ENCODE measurements around the gene NUP62CL.

NUP62CL gene

DNA sequence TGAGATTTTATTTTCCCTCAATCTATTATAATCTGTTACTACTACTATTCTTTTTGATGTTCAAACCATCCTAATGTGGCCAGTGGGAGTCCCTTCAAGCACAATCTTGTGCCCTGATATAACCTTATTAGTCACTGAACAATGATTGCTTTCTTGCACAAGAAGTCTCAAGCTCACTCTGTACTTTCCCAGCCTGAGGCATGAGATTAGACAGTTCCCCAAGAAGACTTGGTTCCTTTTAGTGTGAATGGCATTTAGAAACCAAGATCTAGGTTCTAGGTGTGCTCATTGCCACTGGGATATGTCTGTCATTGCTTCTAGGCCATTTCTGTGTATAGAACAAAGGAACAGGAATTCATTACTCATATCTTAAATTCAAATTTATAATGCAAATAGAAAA lies 59.6 kb downstream of the NUP62CL start:
- DNase-seq: no peak

DNA sequence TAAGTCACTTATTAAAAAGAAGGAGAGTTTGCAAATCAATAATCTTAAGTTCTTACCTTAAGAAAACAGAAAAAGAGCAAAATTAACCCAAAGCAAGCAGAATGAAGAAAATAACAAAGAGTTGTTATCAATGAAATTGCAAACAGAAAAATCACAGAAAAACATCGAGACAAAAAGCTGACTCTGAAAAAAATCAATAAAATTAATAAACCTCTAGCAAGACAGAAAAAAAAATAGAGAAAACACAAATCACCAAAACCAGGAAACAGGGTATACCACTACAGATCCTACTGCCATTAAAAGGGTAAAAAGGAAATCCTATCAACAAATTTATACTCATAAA lies 70.3 kb downstream of the NUP62CL start:
- no peak for DNase-seq

DNA sequence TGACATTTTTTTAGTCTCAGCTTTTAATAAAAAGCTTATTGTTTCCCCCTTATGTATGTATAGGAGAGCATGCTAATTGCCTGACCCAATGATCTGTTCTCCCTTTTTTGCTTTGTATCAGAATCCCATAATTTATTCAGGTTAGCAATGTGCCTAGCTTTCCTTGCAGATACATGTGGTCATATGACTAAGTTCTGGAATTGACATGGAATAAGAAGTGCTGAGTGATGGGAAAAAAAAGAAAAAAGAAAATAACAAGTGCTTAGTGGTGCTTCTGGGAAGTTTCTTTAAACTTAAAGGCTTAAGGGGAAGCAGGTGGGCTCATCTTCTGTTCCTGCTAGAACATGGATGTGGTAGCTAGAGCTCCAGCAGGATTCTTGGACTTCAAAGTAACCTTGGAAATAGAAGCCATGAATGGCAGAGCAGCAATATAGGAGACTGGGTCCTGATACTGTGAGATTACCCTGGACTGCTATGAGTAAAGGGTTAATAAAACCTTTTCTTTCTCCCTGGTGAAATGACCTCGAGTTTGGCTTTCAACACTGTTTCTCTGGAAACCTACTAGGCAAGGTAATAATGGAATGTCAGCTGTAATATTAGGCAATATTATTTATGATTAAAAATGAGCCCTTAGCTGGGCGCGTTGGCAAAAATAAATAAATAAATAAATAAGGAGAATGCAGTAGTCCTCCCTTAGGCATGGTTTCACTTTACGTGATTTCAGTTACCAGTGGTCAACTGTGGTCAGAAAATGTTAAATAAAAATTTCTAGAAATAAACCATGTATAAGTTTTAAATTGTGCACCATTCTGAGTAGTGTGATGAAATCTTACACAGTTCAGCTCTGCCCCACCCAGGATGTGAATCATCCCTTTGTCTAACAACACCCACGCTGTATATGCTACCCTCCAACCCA lies 70.9 kb downstream of the NUP62CL start:
- peak; percentile 58 for DNase-seq

DNA sequence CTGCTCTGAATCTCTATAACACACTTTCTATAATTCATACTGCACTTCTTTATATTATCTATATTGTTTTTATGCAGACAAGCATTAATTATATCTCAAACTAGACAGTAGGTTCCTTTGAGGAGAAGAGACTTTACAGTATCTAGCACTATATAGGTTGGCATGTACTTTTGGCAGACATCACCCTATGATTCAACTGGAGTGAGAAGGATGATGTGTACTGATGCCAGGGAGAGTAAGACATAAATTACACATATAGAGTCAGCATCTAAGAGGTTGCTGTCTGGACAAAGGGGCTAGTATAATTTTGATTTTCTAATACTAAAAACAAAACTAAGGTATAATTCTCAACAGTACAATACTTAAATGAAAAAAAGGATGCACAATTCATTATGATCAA lies 82.5 kb downstream of the NUP62CL start:
- no peak for DNase-seq

DNA sequence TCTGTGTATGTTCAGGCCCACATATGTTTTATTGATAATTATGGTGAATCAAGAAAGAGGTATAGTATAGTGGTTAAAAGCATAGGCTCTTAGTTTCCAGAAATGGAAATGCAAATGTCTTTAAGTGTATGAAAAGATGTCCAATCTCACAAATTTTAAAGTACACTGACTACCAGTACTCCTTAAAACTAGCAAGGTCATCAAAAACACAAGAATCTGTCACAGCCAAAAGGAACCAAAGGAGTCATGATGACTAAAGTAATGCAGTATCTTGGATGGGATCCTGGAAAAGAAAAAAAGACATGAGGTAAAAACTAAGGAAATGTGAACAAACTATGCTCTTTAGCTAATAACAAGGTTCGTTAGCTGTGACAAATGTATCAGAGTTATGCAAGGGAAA lies 87.0 kb downstream of the NUP62CL start:
- DNase-seq: no peak

DNA sequence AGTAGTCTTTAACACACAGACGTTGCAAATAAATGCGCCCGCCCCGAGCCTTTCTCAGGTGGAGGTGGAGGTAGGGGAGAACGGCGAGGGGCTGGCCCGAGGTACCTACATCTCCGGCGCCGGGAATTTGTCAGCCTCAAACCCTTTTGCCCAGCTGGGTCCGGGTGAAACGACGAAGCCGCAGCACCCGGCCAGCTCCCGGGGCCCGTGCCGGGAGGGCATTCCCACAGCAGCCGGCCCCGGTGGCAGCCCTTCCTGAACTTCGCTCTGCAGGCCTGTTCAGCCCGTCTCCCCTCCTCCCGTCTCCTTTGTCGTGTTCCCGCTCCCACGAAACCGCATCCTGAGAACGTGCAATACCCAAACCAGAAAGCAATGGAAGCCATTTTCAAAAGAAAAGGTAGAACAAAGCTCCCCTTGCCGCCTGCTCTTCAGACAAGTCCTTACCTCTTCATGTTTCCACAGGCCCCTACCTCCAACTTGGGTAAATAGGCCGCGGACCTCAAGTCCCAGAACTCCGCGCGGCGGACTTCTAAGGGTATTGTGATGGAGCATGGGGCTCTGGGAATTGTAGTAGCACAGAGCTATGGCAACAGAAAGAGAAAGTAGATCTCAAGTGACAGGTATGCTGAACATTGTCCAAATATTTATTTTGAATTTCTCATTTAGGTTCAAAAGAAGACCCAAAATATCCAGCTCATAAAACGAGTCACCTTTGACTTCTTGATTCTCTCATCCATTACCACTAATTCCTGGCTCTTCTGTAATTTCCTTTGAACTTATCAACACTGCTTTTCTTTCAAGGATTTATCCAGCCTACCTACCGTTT lies 87.7 kb downstream of the NUP62CL start, which contains the start of gene RBM41:
Gene RBM41 (minus strand): TSS at position 501 of the 826 bp plus-strand sequence. CDS start 49 bp downstream, at position 452.
- DNase-seq: peak; percentile 81

DNA sequence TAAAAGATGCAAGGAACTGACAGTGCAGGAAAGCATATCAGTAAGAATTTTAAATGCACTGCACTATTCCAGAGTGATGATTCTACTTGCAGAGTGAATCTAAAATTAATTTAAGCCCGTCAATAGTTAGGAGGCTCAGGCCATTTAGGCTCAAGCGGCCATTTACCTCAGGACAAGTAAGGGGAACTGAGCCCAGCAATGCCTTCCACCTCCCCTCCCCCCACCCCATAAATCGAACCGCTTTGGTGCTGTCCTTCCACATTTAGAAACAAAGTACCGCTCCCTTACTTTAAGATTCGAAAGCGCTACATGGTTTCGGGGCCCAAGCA lies 88.3 kb downstream of the NUP62CL start:
- DNase-seq: no peak

DNA sequence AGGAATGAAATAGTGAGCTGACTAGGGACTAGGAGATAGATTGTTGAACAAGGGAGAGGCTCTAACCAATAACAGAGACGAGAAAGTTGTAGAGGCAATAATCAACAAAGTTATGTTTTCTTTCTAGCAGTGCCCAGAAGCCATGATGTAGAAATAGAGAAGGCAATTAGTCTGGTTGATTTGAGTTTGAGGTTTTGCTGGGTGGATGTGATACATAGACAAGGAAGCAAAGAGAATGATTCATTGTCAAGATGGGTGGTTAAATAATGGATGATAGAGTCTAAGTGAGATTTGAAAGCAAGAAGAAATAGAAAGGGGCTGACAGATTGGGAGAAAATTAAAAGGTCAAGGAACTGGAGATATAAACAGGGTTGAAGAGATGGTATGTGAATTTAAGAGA lies 98.8 kb downstream of the NUP62CL start:
- DNase-seq: no peak

DNA sequence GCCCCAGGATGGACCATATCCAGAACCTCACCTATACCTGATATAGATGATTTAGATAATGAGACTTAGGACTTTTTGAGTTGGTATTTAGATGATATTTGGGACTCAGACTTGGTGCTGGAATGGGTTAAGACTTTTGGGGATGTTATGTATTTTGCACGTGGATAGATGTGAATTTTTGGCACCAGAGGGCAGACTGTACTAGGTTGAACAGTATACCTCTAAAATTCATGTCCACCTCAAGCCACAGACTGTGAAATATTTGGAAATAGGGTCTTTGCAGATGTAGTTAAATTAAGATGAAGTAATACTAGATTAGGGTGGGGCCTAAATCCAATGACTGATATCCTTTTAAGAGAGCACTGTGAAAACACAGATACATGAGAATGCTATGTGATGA lies 103.3 kb downstream of the NUP62CL start:
- DNase-seq: peak; percentile 0

DNA sequence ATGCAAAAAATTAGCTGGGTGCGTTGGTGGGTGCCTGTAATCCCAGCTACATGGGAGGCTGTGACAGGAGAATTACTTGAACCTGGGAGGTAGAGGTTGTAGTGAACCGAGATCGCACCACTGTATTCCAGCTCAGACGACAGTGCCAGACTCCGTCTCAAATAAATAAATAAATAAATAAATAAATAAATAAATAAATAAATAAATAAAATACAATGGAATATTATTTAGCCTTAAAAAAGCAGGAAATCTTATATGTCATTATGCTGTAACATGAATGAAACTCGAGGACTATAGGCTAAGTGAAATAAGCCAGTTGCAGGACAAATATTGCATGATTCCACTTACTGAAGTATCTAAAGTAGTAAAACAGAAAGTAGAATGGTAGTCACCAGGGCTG lies 130.1 kb downstream of the NUP62CL start:
- no peak for DNase-seq
